Measurements from ENCODE around the gene USP49. TPM values are rescaled to one million over a fixed set of nuclear protein-coding genes. Genes with fewer than 3 reads are reported as not detected.
"Not testable (repeated sequence)": the region's sequence is repeated elsewhere in the genome, so short reads cannot be mapped to it uniquely, and the experiment has no call there.

USP49 gene
- total RNA-seq, 4 donors from 2014 or later: 2.1 to 8.6 (median 4.7) TPM

GRCh38 chr6:41768545-41769308 is 126.4 kb downstream of the USP49 start:
- peaks cover 0 to 36% (median 0%) of the 10 kb centered on the region in 3 donors for H3K36me3 ChIP-seq

DNA sequence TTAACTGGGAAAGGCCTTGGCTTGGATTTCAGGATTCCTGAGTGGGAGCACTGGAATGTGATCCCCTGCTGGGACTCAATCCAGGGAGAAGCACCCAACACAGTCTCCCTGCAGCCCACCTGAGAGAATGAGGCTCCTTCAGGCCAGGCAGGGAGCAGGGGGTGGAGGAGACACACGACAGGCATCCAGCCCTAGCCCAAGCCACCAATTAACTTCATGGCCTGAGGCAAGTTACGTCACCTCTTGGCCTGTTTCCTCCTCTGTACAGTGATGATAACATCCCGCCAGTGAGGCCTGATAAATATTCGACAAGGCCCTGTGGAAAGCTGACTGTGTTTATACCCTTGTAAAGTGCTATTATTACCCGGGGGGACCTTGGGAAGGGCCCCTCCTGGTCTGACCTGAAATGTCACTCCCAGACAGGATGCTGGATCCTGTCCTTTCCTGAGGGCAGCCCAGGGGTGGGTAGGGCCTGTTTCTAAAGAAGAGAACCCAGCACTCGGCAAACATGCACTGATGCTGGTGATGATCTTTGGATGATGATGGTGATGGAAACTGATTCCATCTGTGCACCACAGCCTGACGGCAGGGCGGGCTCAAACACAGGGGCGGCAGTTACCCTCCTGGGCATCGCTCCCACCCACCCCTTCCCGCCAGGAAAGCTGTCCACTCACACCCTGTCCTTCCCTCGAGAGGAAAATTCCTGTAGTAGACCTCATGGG is 127.9 kb downstream of the USP49 start:
- Histone ChIP-seq H3K27me3 (no peaks in the 10 kb centered on the region), H3K36me3 (peaks cover 0 to 22% (median 0%) of the 10 kb centered on the region in 3 donors), H3K4me3 (no peak overlapping the region), H3K4me1 (no peaks in the 10 kb centered on the region), H3K9me3 (no peaks in the 10 kb centered on the region), H3K27ac (peak overlapping the region in 2 of 4 donors; percentile 2 to 57)
- TF ChIP-seq POLR2A (IDR thresholded peaks at IDR 0.05) (no peak), CTCF (IDR thresholded peaks at IDR 0.05) (no peak)
- DNase-seq: no peak

More at GRCh38 chr6:41768545-41769308, 126.4 kb downstream of the USP49 start:
- no peak for DNase-seq
- TF ChIP-seq CTCF (IDR thresholded peaks at IDR 0.05): no peak
- no peak for TF ChIP-seq POLR2A (IDR thresholded peaks at IDR 0.05)
- H3K4me1 ChIP-seq: no peaks in the 10 kb centered on the region
- no peak overlapping the region for H3K4me3 ChIP-seq
- no peaks in the 10 kb centered on the region for H3K27me3 ChIP-seq
- H3K9me3 ChIP-seq: no peaks in the 10 kb centered on the region
- H3K27ac ChIP-seq: no peak overlapping the region

GRCh38 chr6:41766043-41766664 is 129.0 kb downstream of the USP49 start:
- not testable (repeated sequence) for H3K27me3 ChIP-seq, H3K4me3 ChIP-seq, H3K4me1 ChIP-seq, H3K27ac ChIP-seq, DNase-seq, H3K9me3 ChIP-seq
- peaks cover 0 to 10% (median 0%) of the 10 kb centered on the region in 3 donors for H3K36me3 ChIP-seq

GRCh38 chr6:41763470-41763869 is 131.7 kb downstream of the USP49 start:
- TF ChIP-seq POLR2A (IDR thresholded peaks at IDR 0.05) (no peak), CTCF (IDR thresholded peaks at IDR 0.05) (no peak)
- H3K27me3 ChIP-seq: no peaks in the 10 kb centered on the region
- no peaks in the 10 kb centered on the region for H3K9me3 ChIP-seq
- no peak for DNase-seq
- no peaks in the 10 kb centered on the region for H3K36me3 ChIP-seq
- H3K4me3 ChIP-seq: no peak overlapping the region
- no peak overlapping the region for H3K27ac ChIP-seq
- H3K4me1 ChIP-seq: no peaks in the 10 kb centered on the region

DNA sequence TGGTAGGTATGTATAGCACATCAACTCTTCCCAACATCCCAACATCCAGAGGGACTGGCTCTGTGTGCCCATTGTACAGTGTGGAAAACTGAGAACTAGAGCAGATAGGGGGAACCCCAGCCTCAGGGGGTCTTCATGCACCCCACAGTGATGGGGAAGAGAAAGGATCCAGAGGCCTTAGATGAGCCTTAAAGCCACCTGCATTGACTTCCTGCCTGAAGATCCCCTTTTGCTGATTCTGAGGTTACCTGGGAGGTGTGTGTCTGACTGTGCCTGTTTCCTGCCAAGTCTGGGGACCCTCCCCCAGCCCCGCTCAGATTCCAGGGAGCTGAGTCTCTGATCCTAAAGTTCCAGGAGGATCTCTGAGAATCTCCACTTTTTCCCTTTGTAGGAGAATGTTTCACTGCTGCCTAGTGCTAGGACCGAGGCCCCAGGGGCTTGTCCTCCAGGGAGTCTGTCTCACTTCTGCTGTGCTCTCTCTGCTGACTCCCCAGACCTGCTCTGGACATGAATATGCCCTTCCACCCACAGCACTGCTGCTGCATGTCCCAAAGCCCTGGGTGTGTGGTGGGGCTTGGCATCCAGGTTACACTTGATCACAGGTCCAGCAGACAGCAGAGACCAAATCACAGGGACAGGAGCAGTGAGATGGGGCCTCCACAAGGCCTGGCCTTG is 135.1 kb downstream of the USP49 start:
- no peaks in the 10 kb centered on the region for H3K36me3 ChIP-seq
- no peak for DNase-seq
- H3K4me1 ChIP-seq: no peaks in the 10 kb centered on the region
- no peak overlapping the region for H3K4me3 ChIP-seq
- TF ChIP-seq POLR2A (IDR thresholded peaks at IDR 0.05) (no peak), CTCF (IDR thresholded peaks at IDR 0.05) (no peak)
- H3K9me3 ChIP-seq: no peaks in the 10 kb centered on the region
- H3K27ac ChIP-seq: no peak overlapping the region
- H3K27me3 ChIP-seq: no peaks in the 10 kb centered on the region
